Lower lobe of right lung (tissue), 2 donors: Measurements from ENCODE around the gene DCUN1D4. TPM values are rescaled to one million over a fixed set of nuclear protein-coding genes. Genes with fewer than 3 reads are reported as not detected.
"Not testable (repeated sequence)": the region's sequence is repeated elsewhere in the genome, so short reads cannot be mapped to it uniquely, and the experiment has no call there.

ENCODE experiments used
- ATAC-seq, 2 donors: fragments of 200-7000 bp; cut with Tn5 transposase; one replicate each; pipeline ENCODE4 v1.9.1; 2020 to 2022; ENCODE audit warnings: mild to moderate bottlenecking in 2 of 2, moderate library complexity in 2 of 2
- DNase-seq: peaks from one replicate; pipeline ENCODE4 v3.0.0-alpha.2; 2020
- H3K27ac ChIP-seq: fragments of 200-600 bp; one replicate; pipeline ENCODE4 v1.8.0; 2022
- H3K27me3 ChIP-seq: fragments of 200-600 bp; one replicate; pipeline ENCODE4 v1.8.0; 2022; ENCODE audit warnings: low read depth
- H3K36me3 ChIP-seq: fragments of 200-600 bp; one replicate; pipeline ENCODE4 v1.8.0; 2022; ENCODE audit warnings: mild to moderate bottlenecking
- H3K4me1 ChIP-seq: fragments of 200-600 bp; one replicate; pipeline ENCODE4 v1.8.0; 2022
- H3K4me3 ChIP-seq: fragments of 200-600 bp; one replicate; pipeline ENCODE4 v1.8.0; 2022; ENCODE audit warnings: mild to moderate bottlenecking
- H3K9me3 ChIP-seq: fragments of 200-600 bp; one replicate; pipeline ENCODE4 v1.8.0; 2022
- intact Hi-C: fragments of 100-400 bp; cut with DNase I; formaldehyde crosslinking; loops from one replicate; pipeline ENCODE4 v1.11.0; 2022
- total RNA-seq: library from RNA; stranded (reverse); fragmentation: NEBNext Ultra II Directional; extraction: Animal tissue kit (Norgen Biotek cat#: 25700); gene quantifications from one replicate; pipeline ENCODE4 v1.2.1, GENCODE V29; 2021
- TF ChIP-seq, protein P1 (sequence below): fragments of 200-600 bp; IDR thresholded peaks from one replicate; pipeline ENCODE4 v1.8.0; 2022; ENCODE audit warnings: antibody characterized with exemption, mild to moderate bottlenecking
- donor health status: DM: no; HTN: yes; CAD: no; lungs with severe emphysema.

DCUN1D4 gene
- total RNA-seq, 1 donor from 2014 or later: 49.5 TPM

DNA sequence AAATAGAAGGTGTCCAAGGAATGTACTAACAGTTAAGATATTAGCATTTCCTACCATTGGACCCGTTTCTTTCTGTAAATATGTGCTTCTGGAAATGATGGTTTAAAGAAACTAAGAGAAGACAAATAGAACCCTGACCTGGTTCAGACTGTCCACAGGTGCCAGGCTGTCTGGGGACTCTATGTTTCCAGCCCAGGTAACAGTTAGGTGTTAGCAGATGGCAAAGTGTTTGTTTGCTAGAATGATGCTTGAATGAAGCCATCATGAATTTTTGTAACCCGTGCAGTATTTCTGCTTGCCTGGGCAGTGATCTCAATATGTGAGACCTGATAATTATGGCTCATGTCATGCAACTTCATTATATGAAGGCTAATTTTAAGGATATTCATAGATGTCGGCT, 89.7 kb downstream of the DCUN1D4 start:
- no peaks in the 10 kb centered on the region for H3K9me3 ChIP-seq
- intact Hi-C loops: no loop called here
- ATAC-seq (no peak), DNase-seq (no peak)
- TF ChIP-seq, protein P1, sequence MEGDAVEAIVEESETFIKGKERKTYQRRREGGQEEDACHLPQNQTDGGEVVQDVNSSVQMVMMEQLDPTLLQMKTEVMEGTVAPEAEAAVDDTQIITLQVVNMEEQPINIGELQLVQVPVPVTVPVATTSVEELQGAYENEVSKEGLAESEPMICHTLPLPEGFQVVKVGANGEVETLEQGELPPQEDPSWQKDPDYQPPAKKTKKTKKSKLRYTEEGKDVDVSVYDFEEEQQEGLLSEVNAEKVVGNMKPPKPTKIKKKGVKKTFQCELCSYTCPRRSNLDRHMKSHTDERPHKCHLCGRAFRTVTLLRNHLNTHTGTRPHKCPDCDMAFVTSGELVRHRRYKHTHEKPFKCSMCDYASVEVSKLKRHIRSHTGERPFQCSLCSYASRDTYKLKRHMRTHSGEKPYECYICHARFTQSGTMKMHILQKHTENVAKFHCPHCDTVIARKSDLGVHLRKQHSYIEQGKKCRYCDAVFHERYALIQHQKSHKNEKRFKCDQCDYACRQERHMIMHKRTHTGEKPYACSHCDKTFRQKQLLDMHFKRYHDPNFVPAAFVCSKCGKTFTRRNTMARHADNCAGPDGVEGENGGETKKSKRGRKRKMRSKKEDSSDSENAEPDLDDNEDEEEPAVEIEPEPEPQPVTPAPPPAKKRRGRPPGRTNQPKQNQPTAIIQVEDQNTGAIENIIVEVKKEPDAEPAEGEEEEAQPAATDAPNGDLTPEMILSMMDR: no peak
- H3K36me3 ChIP-seq: no peaks in the 10 kb centered on the region
- no peaks in the 10 kb centered on the region for H3K27me3 ChIP-seq
- H3K4me1 ChIP-seq: no peaks in the 10 kb centered on the region
- no peak overlapping the region for H3K4me3 ChIP-seq
- no peak overlapping the region for H3K27ac ChIP-seq

DNA sequence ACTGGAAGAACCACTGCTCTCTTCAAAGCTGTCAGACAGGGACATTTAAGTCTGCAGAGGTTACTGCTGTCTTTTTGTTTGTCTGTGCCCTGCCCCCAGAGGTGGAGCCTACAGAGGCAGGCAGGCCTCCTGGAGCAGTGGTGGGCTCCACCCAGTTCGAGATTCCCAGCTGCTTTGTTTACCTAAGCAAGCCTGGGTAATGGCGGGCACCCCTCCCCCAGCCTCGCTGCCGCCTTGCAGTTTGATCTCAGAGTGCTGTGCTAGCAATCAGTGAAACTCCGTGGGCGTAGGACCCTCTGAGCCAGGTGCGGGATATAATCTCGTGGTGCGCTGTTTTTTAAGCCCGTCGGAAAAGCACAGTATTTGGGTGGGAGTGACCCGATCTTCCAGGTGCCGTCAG, 97.5 kb downstream of the DCUN1D4 start:
- H3K36me3 ChIP-seq, ATAC-seq, H3K9me3 ChIP-seq, DNase-seq, H3K4me3 ChIP-seq, H3K27ac ChIP-seq, H3K4me1 ChIP-seq, intact Hi-C loops, H3K27me3 ChIP-seq: not testable (repeated sequence)

DNA sequence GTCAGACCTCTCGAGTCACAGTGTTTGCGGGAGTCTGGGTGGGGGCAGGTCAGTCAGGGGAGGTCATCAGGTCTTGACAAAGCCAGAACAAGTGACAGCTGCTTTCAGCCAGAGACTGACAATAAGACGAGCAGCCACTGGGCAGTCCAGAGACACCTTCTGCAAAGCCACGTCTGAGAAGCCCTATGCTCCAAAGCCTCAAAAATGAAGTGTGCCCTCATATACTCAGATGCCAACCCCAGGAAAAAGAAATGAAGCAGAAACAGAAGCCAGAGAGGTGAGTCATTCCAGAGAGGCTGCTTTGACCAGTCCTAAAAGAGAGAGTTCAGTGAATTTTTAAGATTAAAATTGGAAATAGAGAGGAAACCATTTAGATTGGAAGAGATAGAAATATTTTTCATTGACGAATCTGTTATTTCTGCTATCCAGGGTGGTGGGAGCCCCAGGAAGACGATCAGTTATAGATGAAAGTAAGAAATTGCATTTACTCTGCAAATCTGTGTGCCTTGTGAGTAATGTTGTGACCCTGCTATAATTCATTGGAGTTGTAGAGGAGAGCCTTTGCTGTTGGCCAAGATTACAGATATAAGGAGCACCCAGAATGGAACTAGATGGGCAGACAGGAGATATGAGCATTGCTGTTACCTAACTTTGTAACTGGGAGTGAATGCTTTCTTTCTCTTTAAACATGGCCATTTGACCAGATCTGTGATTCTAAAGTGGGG, 99.3 kb downstream of the DCUN1D4 start:
- no peak for ATAC-seq
- no peaks in the 10 kb centered on the region for H3K9me3 ChIP-seq
- H3K4me1 ChIP-seq: no peaks in the 10 kb centered on the region
- no peak overlapping the region for H3K4me3 ChIP-seq
- DNase-seq: no peak
- intact Hi-C loops: no loop called here
- H3K27ac ChIP-seq: no peak overlapping the region
- H3K27me3 ChIP-seq: no peaks in the 10 kb centered on the region
- TF ChIP-seq, protein P1: no peak
- H3K36me3 ChIP-seq: no peaks in the 10 kb centered on the region

DNA sequence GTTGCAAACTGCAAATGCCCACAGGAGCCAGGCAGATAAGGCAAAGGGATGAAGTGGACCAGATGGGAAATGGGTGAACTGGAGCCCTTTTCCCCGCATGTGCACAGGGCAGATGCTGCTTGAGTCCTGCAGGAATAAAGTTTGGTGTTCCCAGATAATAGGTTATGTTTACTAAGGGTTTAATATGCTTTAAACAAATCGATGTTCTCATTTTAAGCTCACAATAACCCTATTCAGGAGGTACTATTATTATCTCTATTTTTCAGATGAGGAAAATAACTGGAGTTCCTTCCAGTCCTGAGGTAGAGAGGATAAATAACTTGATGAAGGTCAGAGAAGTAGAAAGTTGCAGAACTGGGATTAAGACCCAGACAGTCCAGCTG, 99.9 kb downstream of the DCUN1D4 start:
- H3K27ac ChIP-seq: no peak overlapping the region
- intact Hi-C loops: no loop called here
- H3K9me3 ChIP-seq: no peaks in the 10 kb centered on the region
- no peak for ATAC-seq
- no peaks in the 10 kb centered on the region for H3K36me3 ChIP-seq
- DNase-seq: no peak
- H3K4me3 ChIP-seq: no peak overlapping the region
- no peaks in the 10 kb centered on the region for H3K4me1 ChIP-seq
- TF ChIP-seq, protein P1: no peak
- no peaks in the 10 kb centered on the region for H3K27me3 ChIP-seq

DNA sequence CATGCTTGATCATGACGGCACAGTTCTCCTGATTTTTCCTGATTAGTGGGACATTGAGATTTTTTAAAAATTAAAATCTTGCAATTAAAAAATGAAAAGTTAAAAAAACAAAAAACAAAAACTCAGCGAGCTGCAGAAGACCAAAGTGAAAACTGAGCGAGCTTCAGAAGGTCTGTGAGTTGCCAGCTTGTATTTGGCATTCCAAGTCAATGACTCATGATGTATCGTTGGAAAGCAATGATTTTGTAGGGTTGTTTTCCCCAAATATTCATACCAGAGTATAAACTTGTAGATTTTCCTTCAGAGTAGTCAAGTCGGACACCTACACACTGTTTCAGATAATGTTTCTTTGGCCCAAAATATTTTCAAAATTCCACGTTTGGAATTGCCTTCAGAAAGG, 100.3 kb downstream of the DCUN1D4 start:
- ATAC-seq (no peak), DNase-seq (no peak)
- intact Hi-C loops: no loop called here
- Histone ChIP-seq H3K27me3 (no peaks in the 10 kb centered on the region), H3K4me1 (no peaks in the 10 kb centered on the region), H3K4me3 (no peak overlapping the region), H3K9me3 (no peaks in the 10 kb centered on the region), H3K36me3 (no peaks in the 10 kb centered on the region), H3K27ac (no peak overlapping the region)
- TF ChIP-seq, protein P1: no peak

DNA sequence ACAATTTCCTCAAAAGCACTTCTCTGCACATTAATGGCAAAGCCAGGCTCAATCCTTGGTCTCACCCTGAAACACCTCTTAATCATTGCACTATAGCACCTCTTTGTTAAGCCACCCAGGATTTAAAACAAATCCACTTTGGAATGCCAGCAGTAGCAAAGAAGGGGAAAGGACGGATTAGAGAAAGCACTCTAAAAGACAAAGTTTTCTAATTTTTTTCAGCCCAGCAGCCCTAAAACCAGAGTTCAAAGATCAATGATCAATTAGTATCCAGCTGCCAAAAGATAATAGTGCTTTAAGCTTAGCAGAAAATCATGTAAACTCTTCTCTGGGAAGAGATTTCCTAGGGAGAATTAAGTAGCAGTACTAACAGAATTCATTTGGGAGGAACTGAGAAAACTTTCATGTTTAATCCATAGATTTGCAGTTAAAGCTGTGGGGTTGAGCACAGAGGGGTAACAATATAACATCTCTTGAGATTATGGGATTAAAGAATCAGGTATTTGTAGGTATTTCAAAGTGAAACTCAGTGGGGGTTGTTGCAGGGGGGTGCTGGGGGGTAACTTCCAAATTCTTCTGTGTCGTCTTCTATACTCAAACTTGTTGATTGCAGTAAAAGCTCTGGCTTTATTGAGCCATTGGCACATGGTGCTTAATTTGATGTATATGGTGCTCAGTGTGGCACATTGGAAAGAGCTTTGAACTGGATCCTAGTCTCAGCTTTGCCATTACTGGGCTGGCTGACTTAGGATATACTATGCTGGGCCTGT, 115.4 kb downstream of the DCUN1D4 start:
- H3K4me1 ChIP-seq: no peaks in the 10 kb centered on the region
- H3K27me3 ChIP-seq: no peaks in the 10 kb centered on the region
- H3K9me3 ChIP-seq: no peaks in the 10 kb centered on the region
- H3K4me3 ChIP-seq: no peak overlapping the region
- DNase-seq (no peak), ATAC-seq (no peak)
- no peaks in the 10 kb centered on the region for H3K36me3 ChIP-seq
- no peak overlapping the region for H3K27ac ChIP-seq
- intact Hi-C loops: no loop called here
- TF ChIP-seq, protein P1: no peak
